ENCODE results near the gene PLEKHG4.
A peak's percentile ranks its signal among the peaks of the same experiment; 100 is the strongest.

PLEKHG4 gene

GRCh38 chr16:67238278-67238575, 41.1 kb upstream of the PLEKHG4 start:
- no peaks in the 10 kb centered on the region for H3K9me3 ChIP-seq (ENCODE audit: control insufficient read depth, low read length)
- no peak overlapping the region for H3K9ac ChIP-seq (ENCODE audit: low read length)
- no peaks in the 10 kb centered on the region for H3K27me3 ChIP-seq (ENCODE audit: control insufficient read depth, insufficient read depth, low read length)
- H3K36me3 ChIP-seq (ENCODE audit: control insufficient read depth, insufficient read depth, low read length): peaks cover 15% of the 10 kb centered on the region
- peaks cover 21% of the 10 kb centered on the region for H3K4me1 ChIP-seq (ENCODE audit: control insufficient read depth, insufficient read depth, low read length)
- H3K4me3 ChIP-seq (ENCODE audit: low read length): no peak overlapping the region

DNA sequence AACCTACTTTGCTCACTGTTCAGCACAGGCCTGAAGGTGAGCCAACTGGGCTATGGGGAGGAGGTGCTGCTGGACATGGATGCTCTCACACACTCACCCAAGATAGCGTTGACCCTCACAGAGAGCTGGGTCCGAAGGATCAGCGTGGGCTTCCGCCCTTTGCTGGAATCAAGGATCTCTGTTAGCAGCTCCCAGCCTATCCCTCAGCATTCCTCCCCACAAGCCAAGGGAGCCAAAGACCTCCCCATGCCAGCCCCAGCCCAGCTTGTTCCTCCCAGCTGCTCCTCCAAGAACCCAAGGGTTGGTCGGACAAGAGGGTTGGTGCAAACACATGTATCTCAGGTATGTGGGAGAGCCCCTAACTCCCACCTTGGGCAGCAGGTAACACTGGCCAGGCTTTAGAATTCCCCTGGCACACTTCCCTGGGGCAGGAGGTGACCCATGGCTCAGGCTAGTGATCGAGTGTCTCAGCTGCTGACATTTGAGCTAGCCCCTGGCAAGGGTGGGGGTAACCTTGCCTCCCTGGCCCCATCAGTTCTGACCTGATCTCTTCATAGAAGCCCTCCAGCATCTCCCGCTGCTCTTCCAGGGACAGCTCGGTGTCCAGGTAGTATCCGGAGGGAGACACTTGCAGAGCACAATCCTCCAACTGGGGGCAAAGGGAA, 40.4 kb upstream of the PLEKHG4 start:
- H3K4me1 ChIP-seq (ENCODE audit: control insufficient read depth, insufficient read depth, low read length): peaks cover 26% of the 10 kb centered on the region
- H3K27me3 ChIP-seq (ENCODE audit: control insufficient read depth, insufficient read depth, low read length): no peaks in the 10 kb centered on the region
- H3K9ac ChIP-seq (ENCODE audit: low read length): no peak overlapping the region
- no peaks in the 10 kb centered on the region for H3K9me3 ChIP-seq (ENCODE audit: control insufficient read depth, low read length)
- H3K36me3 ChIP-seq (ENCODE audit: control insufficient read depth, insufficient read depth, low read length): peaks cover 15% of the 10 kb centered on the region
- H3K4me3 ChIP-seq (ENCODE audit: low read length): no peak overlapping the region

- H3K4me1 ChIP-seq (ENCODE audit: control insufficient read depth, insufficient read depth, low read length): peaks cover 39% of the 10 kb centered on the region
- peak overlapping the region; percentile 7 for H3K9ac ChIP-seq (ENCODE audit: low read length)
- H3K36me3 ChIP-seq (ENCODE audit: control insufficient read depth, insufficient read depth, low read length): peaks cover 14% of the 10 kb centered on the region
- no peaks in the 10 kb centered on the region for H3K9me3 ChIP-seq (ENCODE audit: control insufficient read depth, low read length)
- no peaks in the 10 kb centered on the region for H3K27me3 ChIP-seq (ENCODE audit: control insufficient read depth, insufficient read depth, low read length)
- no peak overlapping the region for H3K4me3 ChIP-seq (ENCODE audit: low read length)
Observed at GRCh38 chr16:67240506-67240905, 38.8 kb upstream of the PLEKHG4 start.

- H3K4me1 ChIP-seq (ENCODE audit: control insufficient read depth, insufficient read depth, low read length): peaks cover 44% of the 10 kb centered on the region
- H3K36me3 ChIP-seq (ENCODE audit: control insufficient read depth, insufficient read depth, low read length): peaks cover 7% of the 10 kb centered on the region
- peak overlapping the region; percentile 60 for H3K9ac ChIP-seq (ENCODE audit: low read length)
- H3K27me3 ChIP-seq (ENCODE audit: control insufficient read depth, insufficient read depth, low read length): no peaks in the 10 kb centered on the region
- H3K4me3 ChIP-seq (ENCODE audit: low read length): no peak overlapping the region
- no peaks in the 10 kb centered on the region for H3K9me3 ChIP-seq (ENCODE audit: control insufficient read depth, low read length)
Observed at GRCh38 chr16:67241008-67241900, 38.1 kb upstream of the PLEKHG4 start.

- Histone ChIP-seq H3K4me3 (ENCODE audit: low read length) (no peak overlapping the region), H3K27me3 (ENCODE audit: control insufficient read depth, insufficient read depth, low read length) (no peaks in the 10 kb centered on the region), H3K4me1 (ENCODE audit: control insufficient read depth, insufficient read depth, low read length) (peaks cover 44% of the 10 kb centered on the region), H3K9ac (ENCODE audit: low read length) (no peak overlapping the region), H3K9me3 (ENCODE audit: control insufficient read depth, low read length) (no peaks in the 10 kb centered on the region), H3K36me3 (ENCODE audit: control insufficient read depth, insufficient read depth, low read length) (peaks cover 7% of the 10 kb centered on the region)
Observed at GRCh38 chr16:67242138-67242730, 37.1 kb upstream of the PLEKHG4 start.

GRCh38 chr16:67243481-67243880, 35.9 kb upstream of the PLEKHG4 start:
- Histone ChIP-seq H3K9ac (ENCODE audit: low read length) (peak overlapping the region; percentile 41), H3K9me3 (ENCODE audit: control insufficient read depth, low read length) (no peaks in the 10 kb centered on the region), H3K4me1 (ENCODE audit: control insufficient read depth, insufficient read depth, low read length) (peaks cover 55% of the 10 kb centered on the region), H3K4me3 (ENCODE audit: low read length) (no peak overlapping the region), H3K27me3 (ENCODE audit: control insufficient read depth, insufficient read depth, low read length) (peaks cover 9% of the 10 kb centered on the region), H3K36me3 (ENCODE audit: control insufficient read depth, insufficient read depth, low read length) (no peaks in the 10 kb centered on the region)

DNA sequence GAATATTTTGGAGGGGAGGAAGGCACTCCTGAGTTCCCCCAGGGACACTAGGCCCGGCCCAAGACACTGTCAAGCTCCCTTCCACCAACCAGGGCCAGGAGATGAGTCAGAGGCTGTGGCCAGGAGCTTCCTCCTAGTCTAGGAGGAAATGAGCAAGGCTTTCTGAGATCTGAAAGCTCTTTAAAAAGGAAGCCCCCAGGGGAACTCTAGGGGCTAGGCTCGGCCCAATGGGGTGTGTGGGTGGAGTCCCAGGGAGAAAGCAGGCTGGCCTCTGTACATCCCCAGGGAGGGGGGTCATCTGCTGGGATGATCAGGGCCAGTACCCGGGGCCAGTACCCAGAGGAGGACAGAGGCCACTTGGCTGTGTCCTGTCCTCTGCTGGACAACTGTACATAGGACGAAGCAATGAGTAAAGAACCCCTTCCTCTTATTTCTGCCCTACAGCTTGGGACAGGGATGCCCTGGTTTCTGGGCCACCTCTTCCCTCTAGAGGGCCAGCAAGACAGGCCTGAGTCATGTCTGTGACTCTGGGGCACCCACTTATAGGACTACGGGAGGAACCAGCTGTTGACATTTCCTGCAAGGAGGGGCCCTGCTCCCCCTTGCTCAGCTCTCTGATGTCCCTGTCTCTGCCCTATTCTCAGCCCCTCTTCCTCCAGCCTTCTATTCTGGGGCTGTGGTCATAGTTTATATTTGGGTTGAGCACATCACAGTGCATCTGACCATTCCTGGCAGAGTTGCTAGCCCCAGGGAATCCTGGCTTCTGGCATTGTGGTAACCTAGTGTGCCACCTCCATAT, 34.7 kb upstream of the PLEKHG4 start:
- H3K27me3 ChIP-seq (ENCODE audit: control insufficient read depth, insufficient read depth, low read length): peaks cover 20% of the 10 kb centered on the region
- H3K9ac ChIP-seq (ENCODE audit: low read length): peak overlapping the region; percentile 41
- no peaks in the 10 kb centered on the region for H3K9me3 ChIP-seq (ENCODE audit: control insufficient read depth, low read length)
- peaks cover 64% of the 10 kb centered on the region for H3K4me1 ChIP-seq (ENCODE audit: control insufficient read depth, insufficient read depth, low read length)
- no peaks in the 10 kb centered on the region for H3K36me3 ChIP-seq (ENCODE audit: control insufficient read depth, insufficient read depth, low read length)
- H3K4me3 ChIP-seq (ENCODE audit: low read length): no peak overlapping the region

GRCh38 chr16:67245186-67245585, 34.1 kb upstream of the PLEKHG4 start:
- Histone ChIP-seq H3K27me3 (ENCODE audit: control insufficient read depth, insufficient read depth, low read length) (peaks cover 26% of the 10 kb centered on the region), H3K9ac (ENCODE audit: low read length) (peak overlapping the region; percentile 7), H3K4me3 (ENCODE audit: low read length) (peak overlapping the region; percentile 66), H3K4me1 (ENCODE audit: control insufficient read depth, insufficient read depth, low read length) (peaks cover 64% of the 10 kb centered on the region), H3K9me3 (ENCODE audit: control insufficient read depth, low read length) (no peaks in the 10 kb centered on the region), H3K36me3 (ENCODE audit: control insufficient read depth, insufficient read depth, low read length) (no peaks in the 10 kb centered on the region)

DNA sequence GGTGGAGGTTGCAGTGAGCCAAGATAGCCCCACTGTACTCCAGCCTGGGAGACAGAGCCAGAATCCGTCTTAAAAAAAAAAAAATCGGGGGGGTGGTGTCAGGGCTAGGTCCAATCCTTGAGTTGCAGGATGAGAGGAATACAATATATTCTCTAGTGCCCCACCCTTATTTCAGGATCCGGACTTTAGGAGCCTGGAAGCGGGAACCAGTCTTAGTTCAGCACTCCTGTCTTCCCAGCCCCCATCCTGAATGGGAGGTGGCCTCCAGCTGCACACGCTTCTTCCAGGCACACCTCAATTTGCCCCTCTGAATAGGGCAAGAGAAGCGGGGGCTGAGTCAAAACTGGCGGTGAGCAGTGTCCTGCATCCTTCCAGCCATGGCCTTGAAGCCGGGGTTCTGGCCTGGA, 33.7 kb upstream of the PLEKHG4 start:
- no peaks in the 10 kb centered on the region for H3K9me3 ChIP-seq (ENCODE audit: control insufficient read depth, low read length)
- no peaks in the 10 kb centered on the region for H3K36me3 ChIP-seq (ENCODE audit: control insufficient read depth, insufficient read depth, low read length)
- peak overlapping the region; percentile 66 for H3K4me3 ChIP-seq (ENCODE audit: low read length)
- peak overlapping the region; percentile 71 for H3K9ac ChIP-seq (ENCODE audit: low read length)
- peaks cover 31% of the 10 kb centered on the region for H3K27me3 ChIP-seq (ENCODE audit: control insufficient read depth, insufficient read depth, low read length)
- H3K4me1 ChIP-seq (ENCODE audit: control insufficient read depth, insufficient read depth, low read length): peaks cover 60% of the 10 kb centered on the region

DNA sequence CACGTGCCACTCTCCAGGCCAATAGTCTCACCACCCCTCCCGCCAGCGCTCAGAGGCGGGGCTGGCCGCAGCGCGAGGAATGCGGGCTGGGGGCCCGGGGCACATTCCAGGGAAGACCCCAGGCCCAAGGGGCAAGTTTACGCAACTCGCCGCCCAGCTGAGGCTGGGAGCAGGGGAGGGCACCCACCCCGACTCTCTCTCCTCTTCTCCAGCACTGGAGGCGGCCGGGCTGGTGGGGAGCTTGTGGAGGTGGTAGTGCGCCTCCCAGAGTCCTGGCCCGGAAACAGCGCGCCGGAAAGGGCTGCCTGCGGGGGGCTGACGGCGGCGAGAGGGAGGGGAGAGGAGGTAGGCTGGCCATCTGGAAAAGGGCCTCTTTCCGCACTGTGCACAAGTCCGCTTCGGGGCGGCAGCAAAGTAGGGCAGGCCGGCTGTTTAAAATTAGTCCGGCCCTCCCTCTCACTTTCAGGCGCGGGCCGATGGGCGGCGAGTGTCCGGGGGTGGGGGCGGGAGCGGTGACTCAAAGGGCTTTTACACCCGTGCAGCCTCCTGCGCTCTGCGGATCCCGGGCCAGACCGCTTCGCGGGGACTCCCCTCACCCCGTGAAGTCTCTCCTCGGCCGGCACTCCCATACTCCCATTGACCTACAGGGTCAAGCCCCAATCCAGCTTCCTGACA, 33.1 kb upstream of the PLEKHG4 start:
- Histone ChIP-seq H3K9me3 (ENCODE audit: control insufficient read depth, low read length) (no peaks in the 10 kb centered on the region), H3K36me3 (ENCODE audit: control insufficient read depth, insufficient read depth, low read length) (no peaks in the 10 kb centered on the region), H3K4me3 (ENCODE audit: low read length) (peak overlapping the region; percentile 66), H3K4me1 (ENCODE audit: control insufficient read depth, insufficient read depth, low read length) (peaks cover 56% of the 10 kb centered on the region), H3K27me3 (ENCODE audit: control insufficient read depth, insufficient read depth, low read length) (peaks cover 33% of the 10 kb centered on the region), H3K9ac (ENCODE audit: low read length) (peak overlapping the region; percentile 71)

DNA sequence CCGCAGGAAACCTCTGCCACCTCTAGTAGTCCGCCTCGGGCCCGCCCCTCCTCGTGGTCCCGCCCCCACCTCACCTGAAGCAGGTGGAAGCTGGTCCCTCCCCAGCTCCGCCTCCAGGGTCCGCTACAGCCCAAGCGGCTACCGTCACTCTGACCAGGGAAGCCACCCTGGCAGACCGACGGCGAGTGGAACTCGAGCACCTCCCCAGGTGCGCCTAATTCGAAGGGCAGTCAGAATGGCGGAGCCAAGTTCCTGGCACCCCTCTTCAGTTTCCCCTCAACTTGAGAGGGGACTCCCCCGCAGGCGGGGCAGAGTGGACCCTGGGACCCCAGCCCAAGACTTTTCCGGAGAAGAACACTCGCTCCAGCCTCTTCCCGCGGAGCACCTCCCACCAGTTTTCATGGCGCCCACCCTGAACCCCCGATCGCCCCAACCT, 32.6 kb upstream of the PLEKHG4 start:
- peak overlapping the region; percentile 71 for H3K9ac ChIP-seq (ENCODE audit: low read length)
- no peaks in the 10 kb centered on the region for H3K36me3 ChIP-seq (ENCODE audit: control insufficient read depth, insufficient read depth, low read length)
- peaks cover 50% of the 10 kb centered on the region for H3K4me1 ChIP-seq (ENCODE audit: control insufficient read depth, insufficient read depth, low read length)
- H3K27me3 ChIP-seq (ENCODE audit: control insufficient read depth, insufficient read depth, low read length): peaks cover 33% of the 10 kb centered on the region
- peak overlapping the region; percentile 66 for H3K4me3 ChIP-seq (ENCODE audit: low read length)
- no peaks in the 10 kb centered on the region for H3K9me3 ChIP-seq (ENCODE audit: control insufficient read depth, low read length)

Data from mucosa of stomach (tissue), 1 donor.